ENCODE measurements around the gene SLITRK1. TPM values are rescaled to one million over a fixed set of nuclear protein-coding genes. Genes with fewer than 3 reads are reported as not detected.
A peak's percentile ranks its signal among the peaks of the same experiment; 100 is the strongest.

The SLITRK1 gene
- polyA plus RNA-seq, 1 donor (not counting 4 experiments of a cell fraction or from before 2014, with no cell fraction given) = not detected

GRCh38 chr13:83879431-83880171 lies 2.7 kb downstream of the SLITRK1 start:
- no peaks in the 10 kb centered on the region for H3K36me3 ChIP-seq (ENCODE audit: control insufficient read depth in 2 of 2, extremely low read depth in 1 of 2, insufficient read depth in 2 of 2, low read length in 2 of 2)
- H4K20me1 ChIP-seq (ENCODE audit: control insufficient read depth, extremely low read depth, insufficient read depth, low read length) = no peaks in the 10 kb centered on the region
- H3K4me1 ChIP-seq (ENCODE audit: control insufficient read depth, extremely low read depth, insufficient read depth, low read length) = peaks cover 17% of the 10 kb centered on the region
- H3K4me2 ChIP-seq (ENCODE audit: control insufficient read depth, extremely low read depth, insufficient read depth, low read depth, low read length) = peak overlapping the region; percentile 70
- H3K9ac ChIP-seq (ENCODE audit: control insufficient read depth, extremely low read depth, insufficient read depth, low read length) = no peak overlapping the region
- H3K27ac ChIP-seq (ENCODE audit: control insufficient read depth, insufficient read depth, low read length) = no peak overlapping the region
- no peaks in the 10 kb centered on the region for H3K9me1 ChIP-seq (ENCODE audit: control insufficient read depth, extremely low read depth, insufficient read depth, low read length)
- dilution Hi-C loops (cut with MboI; ENCODE audit: extremely low pct_ligation_motif_present, low sequenced_read_pairs) = no loop called here
- DNase-seq (ENCODE audit: low read depth, low spot score) (no peak), FAIRE-seq (no peak)
- H3K9me3 ChIP-seq (ENCODE audit: control insufficient read depth, low read depth, low read length) = no peaks in the 10 kb centered on the region
- peaks cover 56% of the 10 kb centered on the region for H3K27me3 ChIP-seq (ENCODE audit: control insufficient read depth, extremely low read depth, insufficient read depth, low read length)
- H3K79me2 ChIP-seq (ENCODE audit: control insufficient read depth, insufficient read depth, low read length) = no peaks in the 10 kb centered on the region
- H3K4me3 ChIP-seq (ENCODE audit: control insufficient read depth in 2 of 3, extremely low read depth in 1 of 3, insufficient read depth in 2 of 3, low read depth in 1 of 3, low read length in 3 of 3) = peak overlapping the region in 2 of 3 experiments; percentile 42 to 67
- TF ChIP-seq, protein P1, sequence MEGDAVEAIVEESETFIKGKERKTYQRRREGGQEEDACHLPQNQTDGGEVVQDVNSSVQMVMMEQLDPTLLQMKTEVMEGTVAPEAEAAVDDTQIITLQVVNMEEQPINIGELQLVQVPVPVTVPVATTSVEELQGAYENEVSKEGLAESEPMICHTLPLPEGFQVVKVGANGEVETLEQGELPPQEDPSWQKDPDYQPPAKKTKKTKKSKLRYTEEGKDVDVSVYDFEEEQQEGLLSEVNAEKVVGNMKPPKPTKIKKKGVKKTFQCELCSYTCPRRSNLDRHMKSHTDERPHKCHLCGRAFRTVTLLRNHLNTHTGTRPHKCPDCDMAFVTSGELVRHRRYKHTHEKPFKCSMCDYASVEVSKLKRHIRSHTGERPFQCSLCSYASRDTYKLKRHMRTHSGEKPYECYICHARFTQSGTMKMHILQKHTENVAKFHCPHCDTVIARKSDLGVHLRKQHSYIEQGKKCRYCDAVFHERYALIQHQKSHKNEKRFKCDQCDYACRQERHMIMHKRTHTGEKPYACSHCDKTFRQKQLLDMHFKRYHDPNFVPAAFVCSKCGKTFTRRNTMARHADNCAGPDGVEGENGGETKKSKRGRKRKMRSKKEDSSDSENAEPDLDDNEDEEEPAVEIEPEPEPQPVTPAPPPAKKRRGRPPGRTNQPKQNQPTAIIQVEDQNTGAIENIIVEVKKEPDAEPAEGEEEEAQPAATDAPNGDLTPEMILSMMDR (optimal IDR thresholded peaks at IDR 0.05 in 1 of 3, IDR thresholded peaks at IDR 0.05 in 1 of 3, conservative IDR thresholded peaks at IDR 0.05 in 1 of 3; ENCODE audit: extremely low read depth in 1 of 3, insufficient read depth in 2 of 3, low read length in 3 of 3) = no peak
- no peak for TF ChIP-seq EZH2 (IDR thresholded peaks at IDR 0.05; ENCODE audit: low read length)
- peak overlapping the region; percentile 39 for H2AFZ ChIP-seq (ENCODE audit: control insufficient read depth, low read length)

- H3K4me3 ChIP-seq (ENCODE audit: control insufficient read depth in 2 of 3, extremely low read depth in 1 of 3, insufficient read depth in 2 of 3, low read depth in 1 of 3, low read length in 3 of 3) = peak overlapping the region in 2 of 3 experiments; percentile 42 to 67
These were observed 3.4 kb downstream of the SLITRK1 start for GRCh38 chr13:83878691-83879430.

More at GRCh38 chr13:83878691-83879430, 3.4 kb downstream of the SLITRK1 start:
- Histone ChIP-seq H3K9me3 (ENCODE audit: control insufficient read depth, low read depth, low read length) (no peaks in the 10 kb centered on the region), H4K20me1 (ENCODE audit: control insufficient read depth, extremely low read depth, insufficient read depth, low read length) (no peaks in the 10 kb centered on the region), H3K27ac (ENCODE audit: control insufficient read depth, insufficient read depth, low read length) (no peak overlapping the region), H3K4me1 (ENCODE audit: control insufficient read depth, extremely low read depth, insufficient read depth, low read length) (peaks cover 17% of the 10 kb centered on the region), H3K9ac (ENCODE audit: control insufficient read depth, extremely low read depth, insufficient read depth, low read length) (no peak overlapping the region), H3K27me3 (ENCODE audit: control insufficient read depth, extremely low read depth, insufficient read depth, low read length) (peaks cover 53% of the 10 kb centered on the region), H3K36me3 (ENCODE audit: control insufficient read depth in 2 of 2, extremely low read depth in 1 of 2, insufficient read depth in 2 of 2, low read length in 2 of 2) (no peaks in the 10 kb centered on the region), H3K4me2 (ENCODE audit: control insufficient read depth, extremely low read depth, insufficient read depth, low read depth, low read length) (peak overlapping the region; percentile 70), H3K79me2 (ENCODE audit: control insufficient read depth, insufficient read depth, low read length) (no peaks in the 10 kb centered on the region), H2AFZ (ENCODE audit: control insufficient read depth, low read length) (no peak overlapping the region), H3K9me1 (ENCODE audit: control insufficient read depth, extremely low read depth, insufficient read depth, low read length) (no peaks in the 10 kb centered on the region)
- TF ChIP-seq, protein P1 (optimal IDR thresholded peaks at IDR 0.05 in 1 of 3, IDR thresholded peaks at IDR 0.05 in 1 of 3, conservative IDR thresholded peaks at IDR 0.05 in 1 of 3; ENCODE audit: extremely low read depth in 1 of 3, insufficient read depth in 2 of 3, low read length in 3 of 3) = no peak
- no peak for TF ChIP-seq EZH2 (IDR thresholded peaks at IDR 0.05; ENCODE audit: low read length)
- no peak for DNase-seq (ENCODE audit: low read depth, low spot score)
- no peak for FAIRE-seq
- dilution Hi-C loops (cut with MboI; ENCODE audit: extremely low pct_ligation_motif_present, low sequenced_read_pairs) = no loop called here

Data from keratinocyte (primary cell).